ENCODE results near the gene LST1.

DNA sequence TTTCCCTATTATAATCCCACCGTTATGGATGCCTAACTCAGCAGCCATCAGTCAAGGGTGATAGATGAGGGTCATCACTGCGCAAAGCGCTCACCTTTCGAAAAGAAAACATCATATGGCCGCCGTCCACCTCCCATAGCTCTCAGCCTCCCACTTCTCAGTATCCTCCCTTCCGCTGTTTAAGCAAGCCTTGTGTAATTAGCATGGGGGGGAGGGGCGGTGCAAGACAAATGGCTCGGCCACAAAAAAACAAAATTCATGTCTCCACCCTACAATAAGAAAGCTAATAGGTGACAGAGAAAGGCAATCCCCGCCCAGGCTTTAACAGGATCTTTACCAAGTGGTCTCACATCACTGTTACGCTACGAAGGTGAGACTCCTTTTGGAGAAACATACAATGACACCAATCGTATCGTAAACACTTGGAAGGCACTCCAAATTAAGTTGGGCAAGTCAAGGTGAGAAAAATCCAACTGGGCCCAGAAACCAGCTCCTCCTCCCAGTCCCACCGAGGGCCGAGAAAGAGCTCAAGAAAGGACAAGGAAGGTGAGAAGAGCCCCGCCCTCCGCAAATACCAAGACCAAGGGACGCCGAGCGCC lies 44.9 kb upstream of the LST1 start:
- TF ChIP-seq RAD21 (IDR thresholded peaks at IDR 0.05) (no peak), RXRA (IDR thresholded peaks at IDR 0.05) (no peak), JUND (IDR thresholded peaks at IDR 0.05) (no peak), TAF1 (conservative IDR thresholded peaks at IDR 0.05) (no peak), SP1 (IDR thresholded peaks at IDR 0.05) (no peak)
- TF ChIP-seq, protein P1, sequence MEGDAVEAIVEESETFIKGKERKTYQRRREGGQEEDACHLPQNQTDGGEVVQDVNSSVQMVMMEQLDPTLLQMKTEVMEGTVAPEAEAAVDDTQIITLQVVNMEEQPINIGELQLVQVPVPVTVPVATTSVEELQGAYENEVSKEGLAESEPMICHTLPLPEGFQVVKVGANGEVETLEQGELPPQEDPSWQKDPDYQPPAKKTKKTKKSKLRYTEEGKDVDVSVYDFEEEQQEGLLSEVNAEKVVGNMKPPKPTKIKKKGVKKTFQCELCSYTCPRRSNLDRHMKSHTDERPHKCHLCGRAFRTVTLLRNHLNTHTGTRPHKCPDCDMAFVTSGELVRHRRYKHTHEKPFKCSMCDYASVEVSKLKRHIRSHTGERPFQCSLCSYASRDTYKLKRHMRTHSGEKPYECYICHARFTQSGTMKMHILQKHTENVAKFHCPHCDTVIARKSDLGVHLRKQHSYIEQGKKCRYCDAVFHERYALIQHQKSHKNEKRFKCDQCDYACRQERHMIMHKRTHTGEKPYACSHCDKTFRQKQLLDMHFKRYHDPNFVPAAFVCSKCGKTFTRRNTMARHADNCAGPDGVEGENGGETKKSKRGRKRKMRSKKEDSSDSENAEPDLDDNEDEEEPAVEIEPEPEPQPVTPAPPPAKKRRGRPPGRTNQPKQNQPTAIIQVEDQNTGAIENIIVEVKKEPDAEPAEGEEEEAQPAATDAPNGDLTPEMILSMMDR (IDR thresholded peaks at IDR 0.05; ENCODE audit: low read depth, low read length, missing input control), result no peak
- TF ChIP-seq, protein P2, sequence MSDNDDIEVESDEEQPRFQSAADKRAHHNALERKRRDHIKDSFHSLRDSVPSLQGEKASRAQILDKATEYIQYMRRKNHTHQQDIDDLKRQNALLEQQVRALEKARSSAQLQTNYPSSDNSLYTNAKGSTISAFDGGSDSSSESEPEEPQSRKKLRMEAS (IDR thresholded peaks at IDR 0.05), result no peak
- TF ChIP-seq, protein P3, sequence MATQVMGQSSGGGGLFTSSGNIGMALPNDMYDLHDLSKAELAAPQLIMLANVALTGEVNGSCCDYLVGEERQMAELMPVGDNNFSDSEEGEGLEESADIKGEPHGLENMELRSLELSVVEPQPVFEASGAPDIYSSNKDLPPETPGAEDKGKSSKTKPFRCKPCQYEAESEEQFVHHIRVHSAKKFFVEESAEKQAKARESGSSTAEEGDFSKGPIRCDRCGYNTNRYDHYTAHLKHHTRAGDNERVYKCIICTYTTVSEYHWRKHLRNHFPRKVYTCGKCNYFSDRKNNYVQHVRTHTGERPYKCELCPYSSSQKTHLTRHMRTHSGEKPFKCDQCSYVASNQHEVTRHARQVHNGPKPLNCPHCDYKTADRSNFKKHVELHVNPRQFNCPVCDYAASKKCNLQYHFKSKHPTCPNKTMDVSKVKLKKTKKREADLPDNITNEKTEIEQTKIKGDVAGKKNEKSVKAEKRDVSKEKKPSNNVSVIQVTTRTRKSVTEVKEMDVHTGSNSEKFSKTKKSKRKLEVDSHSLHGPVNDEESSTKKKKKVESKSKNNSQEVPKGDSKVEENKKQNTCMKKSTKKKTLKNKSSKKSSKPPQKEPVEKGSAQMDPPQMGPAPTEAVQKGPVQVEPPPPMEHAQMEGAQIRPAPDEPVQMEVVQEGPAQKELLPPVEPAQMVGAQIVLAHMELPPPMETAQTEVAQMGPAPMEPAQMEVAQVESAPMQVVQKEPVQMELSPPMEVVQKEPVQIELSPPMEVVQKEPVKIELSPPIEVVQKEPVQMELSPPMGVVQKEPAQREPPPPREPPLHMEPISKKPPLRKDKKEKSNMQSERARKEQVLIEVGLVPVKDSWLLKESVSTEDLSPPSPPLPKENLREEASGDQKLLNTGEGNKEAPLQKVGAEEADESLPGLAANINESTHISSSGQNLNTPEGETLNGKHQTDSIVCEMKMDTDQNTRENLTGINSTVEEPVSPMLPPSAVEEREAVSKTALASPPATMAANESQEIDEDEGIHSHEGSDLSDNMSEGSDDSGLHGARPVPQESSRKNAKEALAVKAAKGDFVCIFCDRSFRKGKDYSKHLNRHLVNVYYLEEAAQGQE (IDR thresholded peaks at IDR 0.05), result no peak
- TF ChIP-seq, protein P4, sequence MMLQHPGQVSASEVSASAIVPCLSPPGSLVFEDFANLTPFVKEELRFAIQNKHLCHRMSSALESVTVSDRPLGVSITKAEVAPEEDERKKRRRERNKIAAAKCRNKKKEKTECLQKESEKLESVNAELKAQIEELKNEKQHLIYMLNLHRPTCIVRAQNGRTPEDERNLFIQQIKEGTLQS (IDR thresholded peaks at IDR 0.05), result no peak
